BJ (cell line): ENCODE results near the gene CNTN2. TPM values are rescaled to one million over a fixed set of nuclear protein-coding genes. Genes with fewer than 3 reads are reported as not detected.

Source experiments
- CTCF ChIA-PET: fragments of 350-600 bp; formaldehyde crosslinking; extraction: SDS; loops from one replicate; lab custom pipeline; 2021; ENCODE audit warnings: antibody characterized with exemption, inconsistent platforms; lab: Yijun Ruan, JAX
- POLR2A ChIA-PET: fragments of 300-600 bp; sonication (Branson Sonifier 250); formaldehyde crosslinking; extraction: SDS; loops from one replicate; lab custom pipeline; 2021; ENCODE audit warnings: antibody characterized with exemption; lab: Charles Lee
- DNase-seq: peaks from one replicate; pipeline ENCODE4 v3.0.0-alpha.2; 2011; ENCODE audit warnings: low read depth
- H3K27me3 ChIP-seq: 2 replicates; pipeline ENCODE4 v1.6.0; 2011; ENCODE audit warnings: low read length; ENCODE audit not compliant: control insufficient read depth, insufficient read depth
- H3K36me3 ChIP-seq: 2 replicates; pipeline ENCODE4 v1.5.1; 2011; ENCODE audit warnings: low read length; ENCODE audit not compliant: control insufficient read depth, insufficient read depth
- H3K4me3 ChIP-seq: 2 replicates; pipeline ENCODE4 v1.5.1; 2011; ENCODE audit warnings: low read depth, mild to moderate bottlenecking, control low read depth, low read length
- CTCF ChIP-seq: IDR thresholded peaks from 2 replicates; pipeline ENCODE4 v1.5.1; 2011; ENCODE audit warnings: low read depth, mild to moderate bottlenecking, control low read depth, inconsistent platforms, low read length, moderate library complexity; ENCODE audit not compliant: insufficient read depth
- polyA plus RNA-seq: library from polyadenylated mRNA; depleted of rRNA; stranded (reverse); fragments of >200 nt; gene quantifications from 2 replicates; pipeline ENCODE4 v1.2.3, GENCODE V29; 2011

Gene CNTN2
- polyA plus RNA-seq, 1 experiment, result not detected

GRCh38 chr1:205075642-205076155, 32.7 kb downstream of the CNTN2 start:
- H3K27me3 ChIP-seq, result no peaks in the 10 kb centered on the region
- H3K4me3 ChIP-seq, result no peak overlapping the region
- POLR2A ChIA-PET, result no interaction called here
- H3K36me3 ChIP-seq, result no peaks in the 10 kb centered on the region
- no peak for DNase-seq
- TF ChIP-seq CTCF, result no peak
- CTCF ChIA-PET, result interaction anchor here (1.2 to 5.2 kb wide), 6 partner anchors 10 to 181 kb away, joined by 3 to 32 read pairs (median 6); no protein-coding TSS in a partner anchor

- TF ChIP-seq CTCF, result no peak
- H3K27me3 ChIP-seq, result no peaks in the 10 kb centered on the region
- H3K4me3 ChIP-seq, result no peak overlapping the region
- DNase-seq, result no peak
- no peaks in the 10 kb centered on the region for H3K36me3 ChIP-seq
- CTCF ChIA-PET, result interaction anchor here (1.2 to 5.2 kb wide), 6 partner anchors 9 to 180 kb away, joined by 3 to 32 read pairs (median 6); no protein-coding TSS in a partner anchor
- POLR2A ChIA-PET, result no interaction called here
These were observed 33.3 kb downstream of the CNTN2 start for GRCh38 chr1:205076245-205076761.

GRCh38 chr1:205077158-205077933, 34.3 kb downstream of the CNTN2 start:
- Histone ChIP-seq H3K4me3 (no peak overlapping the region), H3K36me3 (no peaks in the 10 kb centered on the region), H3K27me3 (no peaks in the 10 kb centered on the region)
- CTCF ChIA-PET, result interaction anchor here (1.1 to 5.2 kb wide), 4 partner anchors 14 to 179 kb away, joined by 3 to 32 read pairs (median 4); no protein-coding TSS in a partner anchor
- POLR2A ChIA-PET, result no interaction called here
- no peak for DNase-seq
- TF ChIP-seq CTCF, result no peak

- Histone ChIP-seq H3K27me3 (no peaks in the 10 kb centered on the region), H3K36me3 (no peaks in the 10 kb centered on the region), H3K4me3 (no peak overlapping the region)
- no peak for DNase-seq
- no peak for TF ChIP-seq CTCF
- ChIA-PET CTCF (interaction anchor here (1.1 to 5.2 kb wide), 2 partner anchors 17 to 178 kb away, joined by 3 to 32 read pairs; no protein-coding TSS in a partner anchor), POLR2A (no interaction called here)
These were observed 34.9 kb downstream of the CNTN2 start for GRCh38 chr1:205077934-205078311.

GRCh38 chr1:205082431-205082830, 39.4 kb downstream of the CNTN2 start:
- DNase-seq, result no peak
- H3K4me3 ChIP-seq, result no peak overlapping the region

More at GRCh38 chr1:205082431-205082830, 39.4 kb downstream of the CNTN2 start:
- ChIA-PET POLR2A (no interaction called here), CTCF (interaction anchor here (0.6 to 3.3 kb wide), 4 partner anchors 10 to 575 kb away, joined by 3 to 24 read pairs (median 5); no protein-coding TSS in a partner anchor)
- Histone ChIP-seq H3K27me3 (no peaks in the 10 kb centered on the region), H3K36me3 (peaks cover 1% of the 10 kb centered on the region; the same call in 1 of the 2 replicates)
- TF ChIP-seq CTCF, result no peak
